Tibial artery (tissue), 4 donors: ENCODE results near the gene POLE.

Experiments used
- DNase-seq, 2 donors: peaks; one replicate each; pipeline ENCODE4 v3.0.0-alpha.2; 2019
- H3K27ac ChIP-seq, 2 donors: fragments of 200-600 bp; sonication (generic) in 1 of 2; 1 replicate in 1 of 2; 2 replicates in 1 of 2; pipeline ENCODE4 v1.5.1; 2018 to 2019; ENCODE audit warnings: mild to moderate bottlenecking in 1 of 2
- H3K27me3 ChIP-seq, 2 donors: fragments of 200-600 bp; sonication (generic) in 1 of 2; one replicate each; pipeline versions ENCODE4 v1.5.1 to v1.6.0; 2016 to 2019
- H3K36me3 ChIP-seq, 3 donors: fragments of 200-600 bp; sonication (generic) in 2 of 3; one replicate each; pipeline ENCODE4 v1.5.1; 2016 to 2019; ENCODE audit warnings: mild to moderate bottlenecking in 2 of 3
- H3K4me1 ChIP-seq, 4 donors: fragments of 200-600 bp; sonication (generic) in 2 of 4; 1 replicate in 3 of 4; 2 replicates in 1 of 4; pipeline ENCODE4 v1.5.1; 2016 to 2019
- H3K4me3 ChIP-seq, 2 donors: fragments of 200-600 bp; sonication (generic) in 1 of 2; 1 replicate in 1 of 2; 2 replicates in 1 of 2; pipeline ENCODE4 v1.5.1; 2018 to 2019; ENCODE audit warnings: mild to moderate bottlenecking in 2 of 2
- H3K9me3 ChIP-seq, 3 donors: fragments of 200-600 bp; sonication (generic) in 1 of 3; one replicate each; pipeline ENCODE4 v1.5.1; 2016 to 2019
- intact Hi-C: fragments of 100-400 bp; cut with DNase I; formaldehyde crosslinking; loops from one replicate; pipeline ENCODE4 v1.15.0; 2023; ENCODE audit warnings: low total_unique reads
- TF ChIP-seq, protein P1 (sequence below), 2 experiments: fragments of 200-600 bp in 1 of 2; fragments of 450-650 bp in 1 of 2; IDR thresholded peaks; one replicate each; pipeline ENCODE4 v1.5.1; 2017 to 2019; ENCODE audit warnings: antibody characterized with exemption in 2 of 2, mild to moderate bottlenecking in 1 of 2, moderate library complexity in 1 of 2

Gene POLE

DNA sequence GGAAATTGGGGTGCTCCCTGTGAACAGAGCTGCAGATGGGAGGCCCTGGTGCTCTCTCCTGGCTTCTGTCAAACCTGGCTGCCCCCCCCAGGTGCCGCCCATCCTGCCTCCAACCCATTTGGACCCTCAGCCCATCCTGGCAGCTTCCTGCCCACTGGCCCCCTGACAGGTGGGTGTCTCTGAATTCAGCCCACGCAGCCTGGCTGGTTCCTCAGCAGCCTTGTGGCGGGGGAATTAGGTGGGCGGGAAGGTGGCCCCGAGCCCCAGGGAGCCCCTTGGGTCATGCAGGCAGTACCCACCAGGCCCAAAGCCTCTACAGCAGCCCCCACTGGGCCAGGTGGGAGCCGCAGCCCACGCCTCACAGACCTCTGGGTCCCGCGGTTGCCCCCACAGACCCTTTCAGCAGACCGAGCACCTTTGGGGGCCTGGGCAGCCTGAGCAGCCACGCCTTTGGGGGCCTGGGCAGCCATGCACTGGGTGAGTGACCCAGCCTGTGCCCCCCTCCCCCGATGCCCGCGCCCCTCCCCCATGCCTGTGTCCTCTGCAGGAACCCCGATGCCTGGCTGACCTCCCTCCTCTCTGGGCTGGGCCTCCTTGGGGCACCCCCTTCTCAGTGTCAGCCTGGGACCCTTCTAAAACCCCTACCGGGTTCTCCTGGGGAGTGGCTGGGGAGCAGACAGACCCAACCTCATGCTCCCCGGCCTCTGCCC lies 105.6 kb downstream of the POLE start:
- H3K36me3 ChIP-seq = peaks cover 0 to 81% (median 50%) of the 10 kb centered on the region in 3 donors
- intact Hi-C loops = no loop called here
- TF ChIP-seq, protein P1, sequence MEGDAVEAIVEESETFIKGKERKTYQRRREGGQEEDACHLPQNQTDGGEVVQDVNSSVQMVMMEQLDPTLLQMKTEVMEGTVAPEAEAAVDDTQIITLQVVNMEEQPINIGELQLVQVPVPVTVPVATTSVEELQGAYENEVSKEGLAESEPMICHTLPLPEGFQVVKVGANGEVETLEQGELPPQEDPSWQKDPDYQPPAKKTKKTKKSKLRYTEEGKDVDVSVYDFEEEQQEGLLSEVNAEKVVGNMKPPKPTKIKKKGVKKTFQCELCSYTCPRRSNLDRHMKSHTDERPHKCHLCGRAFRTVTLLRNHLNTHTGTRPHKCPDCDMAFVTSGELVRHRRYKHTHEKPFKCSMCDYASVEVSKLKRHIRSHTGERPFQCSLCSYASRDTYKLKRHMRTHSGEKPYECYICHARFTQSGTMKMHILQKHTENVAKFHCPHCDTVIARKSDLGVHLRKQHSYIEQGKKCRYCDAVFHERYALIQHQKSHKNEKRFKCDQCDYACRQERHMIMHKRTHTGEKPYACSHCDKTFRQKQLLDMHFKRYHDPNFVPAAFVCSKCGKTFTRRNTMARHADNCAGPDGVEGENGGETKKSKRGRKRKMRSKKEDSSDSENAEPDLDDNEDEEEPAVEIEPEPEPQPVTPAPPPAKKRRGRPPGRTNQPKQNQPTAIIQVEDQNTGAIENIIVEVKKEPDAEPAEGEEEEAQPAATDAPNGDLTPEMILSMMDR (IDR thresholded peaks at IDR 0.05) = no peak
- no peaks in the 10 kb centered on the region for H3K4me1 ChIP-seq
- no peaks in the 10 kb centered on the region for H3K9me3 ChIP-seq
- no peak overlapping the region for H3K27ac ChIP-seq
- DNase-seq = no peak
- H3K4me3 ChIP-seq = no peak overlapping the region
- H3K27me3 ChIP-seq = no peaks in the 10 kb centered on the region

DNA sequence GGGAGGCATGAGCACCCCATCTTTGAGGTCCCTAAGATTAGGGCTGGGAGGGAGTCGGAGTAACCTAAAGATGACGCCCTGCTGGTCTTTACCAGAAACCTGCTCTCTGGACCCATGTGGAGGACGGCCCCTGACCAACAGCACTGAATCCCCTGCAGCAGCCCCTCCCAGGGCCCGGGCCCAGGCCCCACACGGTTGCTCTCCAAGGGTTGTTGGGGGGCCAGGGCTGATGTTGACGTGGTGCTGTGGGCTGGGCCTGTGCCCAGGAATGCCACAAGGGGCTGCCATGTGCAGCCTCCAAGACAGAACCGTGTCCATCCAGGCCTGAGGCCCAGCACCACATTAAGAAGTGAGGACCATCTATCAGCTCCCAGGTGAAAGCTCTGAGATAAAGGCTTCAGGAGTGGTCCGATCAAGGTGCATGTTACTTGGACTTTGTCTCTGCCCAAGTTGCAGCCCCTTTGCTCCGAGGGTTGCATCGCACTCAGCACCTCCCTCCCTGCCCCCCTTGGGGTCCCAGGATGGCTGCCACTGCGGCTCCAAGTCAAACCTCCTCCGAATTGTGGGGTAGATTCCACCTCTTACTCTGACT lies 106.3 kb downstream of the POLE start:
- intact Hi-C loops = no loop called here
- no peaks in the 10 kb centered on the region for H3K4me1 ChIP-seq
- H3K4me3 ChIP-seq = no peak overlapping the region
- H3K27ac ChIP-seq = no peak overlapping the region
- no peak for DNase-seq
- peaks cover 0 to 88% (median 55%) of the 10 kb centered on the region in 3 donors for H3K36me3 ChIP-seq
- H3K9me3 ChIP-seq = no peaks in the 10 kb centered on the region
- TF ChIP-seq, protein P1 (IDR thresholded peaks at IDR 0.05) = no peak
- H3K27me3 ChIP-seq = no peaks in the 10 kb centered on the region

GRCh38 chr12:132579744-132580143 lies 107.4 kb downstream of the POLE start:
- intact Hi-C loops = no loop called here
- peak in 1 of 2 donors; percentile 41 for DNase-seq
- Histone ChIP-seq H3K4me3 (no peak overlapping the region), H3K4me1 (no peaks in the 10 kb centered on the region), H3K36me3 (peaks cover 0 to 97% (median 64%) of the 10 kb centered on the region in 3 donors), H3K9me3 (no peaks in the 10 kb centered on the region), H3K27me3 (no peaks in the 10 kb centered on the region), H3K27ac (no peak overlapping the region)
- TF ChIP-seq, protein P1 (IDR thresholded peaks at IDR 0.05) = no peak

- H3K4me1 ChIP-seq = no peaks in the 10 kb centered on the region
- no peak overlapping the region for H3K27ac ChIP-seq
- intact Hi-C loops = no loop called here
- no peaks in the 10 kb centered on the region for H3K27me3 ChIP-seq
- peaks cover 1 to 97% (median 73%) of the 10 kb centered on the region in 3 donors for H3K36me3 ChIP-seq
- H3K4me3 ChIP-seq = no peak overlapping the region
- DNase-seq = no peak
- TF ChIP-seq, protein P1 (IDR thresholded peaks at IDR 0.05) = no peak
- H3K9me3 ChIP-seq = no peaks in the 10 kb centered on the region
These were observed 108.3 kb downstream of the POLE start for GRCh38 chr12:132578826-132579225.

DNA sequence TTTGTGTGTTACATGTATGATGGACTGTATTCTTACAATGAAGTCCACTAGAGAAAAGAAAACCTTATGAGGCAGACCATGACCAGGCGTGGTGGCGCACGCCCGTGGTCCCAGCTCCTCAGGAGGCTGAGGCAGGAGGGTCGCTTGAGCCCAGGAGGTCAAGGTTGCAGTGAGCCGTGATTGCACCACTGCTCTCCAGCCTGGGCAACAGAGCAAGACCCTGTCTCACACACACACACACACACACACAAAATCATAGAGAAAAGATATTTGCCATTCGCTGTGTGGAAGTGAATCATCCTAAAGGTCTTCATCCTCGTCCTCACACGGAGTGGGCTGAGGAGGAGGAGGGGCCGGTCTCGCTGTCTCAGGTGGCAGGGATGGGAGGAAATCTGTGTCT lies 109.0 kb downstream of the POLE start:
- intact Hi-C loops = no loop called here

More for the DNA sequence above, 109.0 kb downstream of the POLE start:
- Histone ChIP-seq H3K4me1 (no peaks in the 10 kb centered on the region), H3K36me3 (peaks cover 5 to 100% (median 80%) of the 10 kb centered on the region in 3 donors), H3K9me3 (no peaks in the 10 kb centered on the region), H3K4me3 (no peak overlapping the region), H3K27me3 (no peaks in the 10 kb centered on the region), H3K27ac (no peak overlapping the region)
- TF ChIP-seq, protein P1 (IDR thresholded peaks at IDR 0.05) = no peak
- no peak for DNase-seq
